NCI-H774 (cell line): ENCODE data around the gene C11orf52.
"Not testable (repeated sequence)": the region's sequence is repeated elsewhere in the genome, so short reads cannot be mapped to it uniquely, and the experiment has no call there.

Source experiments
- DNase-seq: peaks from one replicate; lab custom pipeline; 2025; lab: John Stamatoyannopoulos, UW

Gene C11orf52

GRCh38 chr11:111918390-111919256, at the start of gene C11orf52:
Gene C11orf52 (plus strand): TSS chr11:111918913. CDS start chr11:111918973, 60 bp downstream.
- peak; percentile 94 for DNase-seq

GRCh38 chr11:111870113-111870512, 48.6 kb upstream of the C11orf52 start:
- no peak for DNase-seq

- DNase-seq, result no peak
Measured at GRCh38 chr11:111870522-111870885, 48.2 kb upstream of the C11orf52 start.

DNA sequence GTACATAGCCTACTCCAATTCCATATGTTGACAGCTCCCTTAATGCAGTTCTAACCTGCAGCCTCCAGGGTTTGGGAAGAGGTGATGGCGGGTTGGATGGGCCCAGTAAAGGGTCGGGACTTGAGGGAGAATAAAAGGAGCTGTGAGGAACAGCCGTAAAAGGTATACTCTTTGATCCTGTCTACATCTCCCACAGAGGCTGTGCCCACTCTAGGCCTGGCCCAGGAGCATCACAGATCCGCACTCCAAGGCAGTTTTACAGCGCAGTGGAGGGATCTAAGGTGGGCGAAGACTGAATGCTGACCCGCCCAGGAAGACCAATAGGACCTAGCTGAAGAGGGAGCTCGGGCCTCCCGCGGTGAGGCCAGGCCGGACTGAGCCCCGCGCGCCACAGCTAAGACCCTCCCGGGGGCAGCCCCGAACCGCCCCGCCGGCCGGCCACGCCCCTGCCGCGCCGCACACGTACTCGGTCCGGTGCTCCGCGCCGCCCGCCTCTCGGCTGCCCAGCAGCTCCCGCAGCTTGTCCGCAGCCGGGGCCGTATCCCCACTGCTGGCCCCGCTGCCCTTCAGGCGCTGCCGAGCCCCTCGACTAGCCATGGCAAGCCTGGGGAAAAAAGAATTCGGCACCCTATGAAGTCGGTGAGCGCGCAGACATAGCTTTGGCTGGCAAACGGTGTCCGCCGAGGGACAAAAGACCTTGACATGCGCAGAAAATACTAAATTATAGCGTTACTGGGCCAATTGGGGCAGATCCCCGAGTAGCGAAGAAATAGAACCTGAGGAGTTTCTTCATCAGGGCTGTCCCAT, 47.6 kb upstream of the C11orf52 start, which contains the start of gene ALG9:
Gene ALG9 (minus strand): TSS at position 696 of the 807 bp plus-strand sequence. CDS start 99 bp downstream, at position 597.
- DNase-seq, result peak; percentile 79

- no peak for DNase-seq
Measured at GRCh38 chr11:111871693-111872161, 47.0 kb upstream of the C11orf52 start.

DNA sequence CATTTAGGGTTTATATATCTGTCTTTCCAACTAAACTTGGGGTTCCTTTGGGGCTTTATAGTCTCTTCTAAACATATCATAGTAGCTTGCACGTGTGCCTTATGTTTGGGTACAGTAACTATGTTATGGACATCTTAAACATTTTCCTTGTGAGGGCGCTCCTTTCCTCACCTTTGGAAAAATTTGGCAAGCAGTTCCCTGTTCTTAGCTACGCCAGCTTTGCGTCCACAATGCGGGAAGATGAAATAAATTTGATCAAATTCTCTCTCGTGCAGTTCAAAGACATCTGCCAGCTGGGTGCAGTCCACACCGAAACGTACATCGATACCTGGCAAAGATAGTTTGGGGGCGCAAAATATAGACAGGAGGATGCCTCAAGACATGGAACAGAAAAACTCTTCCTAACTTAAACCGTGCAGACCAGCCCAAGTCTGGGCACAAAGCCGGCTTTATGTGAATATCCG, 40.3 kb upstream of the C11orf52 start:
- no peak for DNase-seq

DNA sequence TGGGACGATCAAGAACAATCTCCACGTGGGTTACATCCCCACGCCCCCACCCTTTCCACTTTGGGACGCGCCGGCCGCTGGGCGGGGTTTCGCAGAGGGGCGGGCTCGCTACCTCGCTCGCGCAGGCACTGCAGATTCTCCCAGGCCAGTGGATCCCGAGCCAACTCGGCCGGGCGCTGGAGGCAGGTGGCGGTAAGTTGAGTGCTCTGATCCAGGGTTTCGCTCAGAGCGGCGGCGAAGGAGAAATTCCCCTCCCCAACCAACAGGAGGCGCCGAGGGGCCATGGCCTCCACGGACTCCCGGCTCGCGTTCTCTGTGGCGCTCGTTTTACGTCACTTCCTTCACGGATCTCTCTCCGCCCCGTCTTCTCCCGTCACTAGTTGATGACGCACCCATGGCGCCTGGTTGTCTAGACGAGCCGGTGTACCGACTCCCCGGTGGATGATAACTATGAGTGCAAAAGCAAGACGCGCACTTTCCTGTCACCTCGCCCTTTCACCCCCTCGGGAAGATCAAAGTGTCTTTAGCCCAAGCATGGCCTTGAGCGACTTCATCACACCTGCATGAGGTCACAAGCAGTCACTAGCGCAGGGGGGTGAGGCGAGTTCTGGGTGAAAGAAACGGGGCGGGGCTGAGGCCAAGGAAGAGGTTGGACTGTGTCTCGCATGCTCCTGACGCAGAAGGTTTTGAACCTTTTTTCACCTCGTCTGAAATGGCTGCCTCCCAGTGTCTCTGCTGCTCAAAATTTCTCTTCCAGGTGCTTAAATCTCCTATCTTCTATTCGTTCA, 39.7 kb upstream of the C11orf52 start, which contains the start of the genes CFAP68 and FDXACB1:
Gene CFAP68 (plus strand): TSS at position 693 of the 788 bp plus-strand sequence. CDS start 20 bp downstream, at position 713.
Gene FDXACB1 (minus strand): TSS at position 317 of the 788 bp plus-strand sequence. CDS start 33 bp downstream, at position 284.
- DNase-seq, result peak; percentile 99

GRCh38 chr11:111879637-111879960, 39.1 kb upstream of the C11orf52 start:
- no peak for DNase-seq

DNA sequence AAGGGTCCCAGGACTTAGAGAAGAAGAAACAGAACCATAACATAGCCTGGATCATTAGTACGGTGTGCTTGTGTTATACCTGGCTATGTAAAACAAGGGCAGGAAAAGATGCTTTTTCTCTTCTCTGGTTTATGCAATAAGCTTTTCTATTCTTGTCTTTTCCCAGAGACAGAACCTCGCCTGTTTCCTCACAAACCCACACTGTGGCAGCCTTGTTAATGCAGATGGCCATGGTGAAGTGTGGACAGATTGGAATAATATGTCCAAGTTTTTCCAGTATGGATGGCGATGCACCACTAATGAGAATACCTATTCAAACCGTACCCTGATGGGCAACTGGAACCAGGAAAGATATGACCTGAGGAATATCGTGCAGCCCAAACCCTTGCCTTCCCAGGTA, 36.5 kb upstream of the C11orf52 start:
- DNase-seq, result no peak

DNA sequence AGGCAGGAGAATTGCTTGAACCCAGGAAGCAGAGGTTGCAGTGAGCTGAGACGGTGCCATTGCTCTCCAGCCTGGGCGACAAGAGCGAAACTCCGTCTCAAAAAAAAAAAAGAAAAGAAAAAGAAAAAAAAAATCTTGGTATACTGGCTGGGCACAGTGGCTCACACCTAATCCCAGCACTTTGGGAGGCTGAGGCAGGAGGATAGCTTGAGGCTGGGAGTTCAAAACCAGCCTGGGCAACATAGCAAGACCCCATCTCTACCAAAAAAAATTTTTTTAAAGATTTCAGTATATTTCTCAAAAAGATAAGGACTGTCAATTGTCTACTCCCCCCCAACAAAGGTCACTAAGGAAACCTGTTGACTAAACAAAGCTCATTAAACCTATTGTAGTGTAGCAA, 33.7 kb upstream of the C11orf52 start:
- DNase-seq, result not testable (repeated sequence)

DNA sequence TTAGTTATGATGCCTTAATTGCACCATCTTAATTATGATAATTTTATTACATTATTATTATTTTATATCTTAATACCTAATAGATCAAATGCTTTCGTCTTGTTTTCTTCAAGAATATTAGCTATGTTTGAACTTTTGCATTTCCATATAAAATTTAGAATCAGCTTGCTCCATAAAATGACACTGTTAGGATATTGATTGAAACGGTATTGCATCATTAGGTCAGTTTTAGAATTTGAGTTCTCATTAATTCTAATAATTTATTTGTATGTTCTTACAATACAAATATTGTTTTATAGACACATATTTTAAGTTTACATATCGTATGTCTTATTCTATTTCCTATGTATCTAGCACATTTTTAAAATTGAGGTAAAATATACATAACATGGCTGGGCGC, 32.7 kb upstream of the C11orf52 start:
- DNase-seq, result no peak

GRCh38 chr11:111886844-111887243, 31.9 kb upstream of the C11orf52 start:
- no peak for DNase-seq

DNA sequence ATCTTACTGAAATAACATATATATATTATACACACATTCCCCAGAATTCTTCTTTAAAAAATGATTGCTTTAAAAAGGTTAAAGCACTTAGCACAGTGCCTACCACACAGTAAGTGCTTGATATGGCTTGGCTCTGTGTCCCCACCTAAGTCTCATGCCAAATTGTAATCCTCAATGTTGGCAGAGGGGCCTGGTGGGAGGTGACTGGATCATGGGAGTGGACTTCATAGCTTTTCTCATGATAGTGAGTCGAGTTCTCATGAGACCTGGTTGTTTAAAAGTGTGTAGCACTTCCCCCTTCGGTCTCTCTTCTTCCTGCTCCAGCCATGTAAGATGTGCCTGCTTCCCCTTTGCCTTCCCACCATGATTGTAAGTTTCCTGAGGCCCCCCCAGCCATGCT, 13.3 kb upstream of the C11orf52 start:
- DNase-seq, result no peak

DNA sequence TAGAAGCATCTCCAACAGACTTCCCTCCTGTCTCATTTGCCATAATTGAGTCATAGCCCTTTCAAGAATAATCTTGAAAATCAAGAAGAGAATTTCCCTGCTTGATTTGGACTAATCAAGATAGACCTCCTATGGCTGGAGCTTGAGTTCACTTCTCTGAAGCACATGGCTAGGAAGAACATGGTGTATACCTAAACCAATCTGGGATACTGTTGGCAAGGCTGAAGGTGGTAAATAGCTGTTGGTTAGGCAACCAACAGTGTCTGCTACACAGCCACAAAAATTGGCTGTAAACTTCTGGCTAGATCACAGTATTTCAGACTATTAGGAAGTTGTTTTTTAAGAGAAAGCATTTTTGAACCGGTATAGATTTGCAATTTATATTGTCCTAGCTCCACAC, 12.0 kb upstream of the C11orf52 start:
- no peak for DNase-seq

DNA sequence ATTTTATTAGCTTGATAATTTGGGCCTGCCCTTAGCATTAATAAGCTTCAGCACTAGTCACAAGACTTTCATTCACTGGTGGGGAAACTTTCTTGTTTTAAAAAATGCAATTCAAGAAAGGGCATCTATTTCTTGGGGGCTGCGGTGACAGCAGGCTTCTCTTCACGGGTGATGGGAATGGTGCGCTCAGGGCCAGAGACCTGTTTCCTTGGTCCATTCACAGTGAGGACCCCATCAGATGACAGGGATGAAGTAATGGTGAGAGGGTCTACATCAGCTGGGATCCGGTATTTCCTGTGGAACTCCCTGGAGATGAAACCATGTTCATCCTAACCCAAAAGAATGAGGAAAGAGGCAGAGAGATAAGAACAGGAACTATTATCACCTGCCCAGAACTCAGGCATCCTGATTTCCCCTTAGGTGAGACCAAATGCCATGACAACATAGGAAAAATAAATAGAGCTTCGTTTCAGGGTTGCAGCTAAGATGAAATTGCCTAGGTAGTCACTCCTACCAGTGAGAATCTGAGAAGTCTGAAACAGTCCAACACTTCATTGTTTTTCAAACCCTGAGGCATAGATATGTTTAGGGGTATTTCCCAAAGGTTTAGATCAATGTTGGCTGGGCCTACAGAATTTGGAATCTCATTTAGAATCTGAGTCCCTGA, 9.9 kb upstream of the C11orf52 start:
- DNase-seq, result no peak

DNA sequence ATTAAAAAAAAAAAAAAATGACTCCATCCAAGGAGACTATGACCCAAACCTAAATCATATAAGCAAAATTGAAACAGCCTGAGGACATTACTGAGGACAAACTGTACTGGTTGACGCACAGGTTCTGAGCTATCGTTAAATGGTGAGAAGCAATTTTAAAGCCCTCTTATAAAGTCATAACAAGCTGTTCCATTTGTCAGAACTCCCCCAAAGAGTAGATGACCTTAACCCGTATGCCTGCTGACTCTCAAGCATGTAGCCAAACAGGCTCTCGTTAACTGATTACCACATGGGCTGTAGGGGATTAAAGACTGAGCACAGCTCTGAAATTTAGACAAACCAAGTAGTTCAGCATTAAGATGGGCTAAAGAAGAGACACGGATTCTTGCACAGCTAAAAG, 9.3 kb upstream of the C11orf52 start:
- DNase-seq, result no peak

DNA sequence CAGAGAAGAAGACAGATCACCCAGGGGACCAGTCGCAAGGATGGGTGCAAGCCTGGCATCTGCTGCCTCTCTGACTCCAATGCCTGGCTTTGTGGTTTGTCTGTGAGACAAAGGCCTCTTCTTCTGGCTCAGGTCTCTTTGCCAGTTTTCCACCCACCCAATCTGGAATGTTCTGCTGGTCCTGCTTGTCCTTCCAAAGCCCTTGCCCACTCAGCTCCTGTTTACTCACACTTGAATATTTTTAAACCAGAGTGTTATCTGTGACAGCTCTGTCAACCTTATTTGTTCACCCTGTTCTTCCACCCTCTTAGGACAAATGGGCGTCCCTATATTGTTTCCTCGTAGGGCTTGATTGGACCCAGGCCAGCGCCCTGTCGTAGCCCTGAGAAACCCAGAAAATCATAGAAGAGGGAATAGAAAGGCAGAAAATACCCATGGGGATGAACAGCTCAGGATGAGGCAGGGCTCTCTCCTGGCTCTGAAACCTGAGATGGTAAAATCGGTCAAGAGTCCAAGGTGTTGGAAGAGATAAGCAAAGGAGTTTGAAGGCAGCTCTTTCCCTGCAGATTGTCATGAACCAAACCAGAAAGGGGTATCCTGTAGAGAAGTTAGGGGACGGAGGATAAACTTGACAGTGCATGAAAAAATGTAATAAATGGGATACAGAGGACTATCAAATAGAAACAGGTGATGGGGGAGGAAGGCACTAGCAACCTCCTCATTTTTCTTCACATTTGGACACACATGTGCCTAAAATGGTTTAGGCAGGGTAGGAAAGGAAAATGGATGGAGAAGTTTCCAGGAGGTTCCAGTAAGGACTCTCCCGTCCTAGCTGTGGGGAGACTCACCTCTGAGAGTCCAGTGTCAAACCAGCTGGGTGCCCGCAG, 7.8 kb upstream of the C11orf52 start:
- no peak for DNase-seq

DNA sequence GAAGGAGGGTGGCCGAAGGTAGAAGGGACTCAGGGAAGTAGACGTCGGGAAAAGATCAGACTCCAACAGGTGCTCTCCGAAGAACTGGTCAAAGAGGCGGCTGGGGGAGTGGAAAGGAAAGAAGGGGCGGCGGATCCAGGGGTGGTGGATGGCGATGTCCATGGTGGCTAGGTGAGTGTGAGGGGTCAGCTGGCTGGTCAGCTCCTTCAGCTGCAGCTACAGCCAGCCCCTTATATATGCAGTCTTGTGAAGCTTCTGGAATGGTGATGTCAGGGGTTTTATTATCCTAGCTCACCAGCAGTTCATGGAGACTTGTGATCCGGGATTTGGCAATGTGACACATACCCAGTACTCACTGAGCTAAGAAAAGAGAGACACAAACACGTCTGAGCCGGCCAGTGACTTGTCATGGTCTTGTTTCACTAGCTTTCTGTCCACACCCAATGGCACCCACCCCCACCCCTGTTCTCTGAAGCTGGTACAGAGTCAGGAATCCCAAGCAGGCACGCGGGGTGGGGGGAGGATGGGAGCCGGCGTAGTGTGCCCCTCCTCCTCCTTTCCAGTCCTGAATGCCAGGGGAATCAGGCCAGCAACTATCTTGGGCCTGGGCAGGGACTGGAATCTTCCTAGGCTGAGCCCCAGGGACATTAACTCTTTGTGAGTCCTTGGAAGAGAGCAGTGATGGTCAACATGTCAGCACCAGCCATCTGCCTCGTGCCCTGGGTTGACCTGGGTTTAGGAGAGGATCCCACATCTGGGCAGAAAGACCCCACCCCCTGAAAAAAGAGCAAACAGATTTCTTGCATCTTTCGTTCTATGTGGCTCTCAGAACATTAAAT, 6.9 kb upstream of the C11orf52 start, which contains the start of gene CRYAB:
Gene CRYAB (minus strand): TSS at position 208 of the 839 bp plus-strand sequence. CDS start 46 bp downstream, at position 162.
- DNase-seq, result no peak

DNA sequence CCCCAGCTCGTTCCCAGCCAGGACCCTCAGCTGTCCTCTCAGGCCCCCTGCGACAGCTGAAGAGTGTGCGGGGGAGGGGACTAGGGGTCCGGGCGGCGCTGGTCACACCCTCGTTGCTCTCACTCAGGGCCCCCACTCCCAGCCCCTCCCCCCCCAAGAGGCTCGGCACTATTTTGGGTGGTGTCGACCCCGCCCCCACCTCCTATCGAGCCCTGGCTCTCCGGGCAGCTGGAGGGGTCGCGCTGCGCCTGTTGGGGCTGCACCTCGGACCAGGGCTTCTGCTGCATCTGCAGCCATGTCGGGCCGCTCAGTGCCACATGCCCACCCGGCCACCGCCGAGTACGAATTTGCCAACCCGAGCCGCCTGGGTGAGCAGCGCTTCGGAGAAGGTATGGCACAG, 6.2 kb upstream of the C11orf52 start, which contains the start of gene HSPB2:
Gene HSPB2 (plus strand): TSS at position 200 of the 400 bp plus-strand sequence. CDS start 96 bp downstream, at position 296.
- no peak for DNase-seq
